ENCODE results near the gene CALHM6.
"Not testable (repeated sequence)": the region's sequence is repeated elsewhere in the genome, so short reads cannot be mapped to it uniquely, and the experiment has no call there.

Gene CALHM6

GRCh38 chr6:116483616-116484015 lies 22.4 kb downstream of the CALHM6 start:
- DNase-seq, result no peak

- no peak for DNase-seq
These were observed 24.5 kb downstream of the CALHM6 start for GRCh38 chr6:116485559-116486184.

- DNase-seq, result no peak
These were observed 30.6 kb downstream of the CALHM6 start for GRCh38 chr6:116491610-116492330.

GRCh38 chr6:116492331-116493067 lies 31.3 kb downstream of the CALHM6 start:
- no peak for DNase-seq

GRCh38 chr6:116495161-116495560 lies 34.0 kb downstream of the CALHM6 start:
- DNase-seq, result not testable (repeated sequence)

- DNase-seq, result no peak
These were observed 36.0 kb downstream of the CALHM6 start for GRCh38 chr6:116497113-116497676.

GRCh38 chr6:116500969-116501433 lies 39.8 kb downstream of the CALHM6 start:
- no peak for DNase-seq

- no peak for DNase-seq
These were observed 46.1 kb downstream of the CALHM6 start for GRCh38 chr6:116507324-116507723.

GRCh38 chr6:116508527-116508926 lies 47.4 kb downstream of the CALHM6 start:
- no peak for DNase-seq

GRCh38 chr6:116511424-116512110 lies 50.4 kb downstream of the CALHM6 start, which contains the start of gene CALHM5:
TSS of gene CALHM5 (plus strand) at chr6:116511639. CDS start at chr6:116511697, 58 bp downstream.
- DNase-seq, result no peak

- no peak for DNase-seq
These were observed 51.0 kb downstream of the CALHM6 start for GRCh38 chr6:116512111-116512559.

- no peak for DNase-seq
These were observed 51.6 kb downstream of the CALHM6 start for GRCh38 chr6:116512734-116513133.

Measured in NCI-H345 (cell line).